Stimulated activated naive CD8-positive, alpha-beta T cell treated with anti-CD3 and anti-CD28 coated beads, Interleukin-15, Interleukin-2, amounts not matched to agents 100 U/mL and 50 U/mL, for 24 hours (primary cell): ENCODE data around the gene AKAP17A.
A peak's percentile ranks its signal among the peaks of the same experiment; 100 is the strongest.
"Not testable (repeated sequence)": the region's sequence is repeated elsewhere in the genome, so short reads cannot be mapped to it uniquely, and the experiment has no call there.

ENCODE experiments used
- ATAC-seq: fragments of 150-1000 bp; cut with Tn5 transposase; one replicate; pipeline ENCODE4 v1.10.0; 2021
- DNase-seq: peaks from one replicate; pipeline ENCODE4 v3.0.0; 2021

AKAP17A gene

GRCh38 chrX:1591102-1591862 lies at the start of gene AKAP17A:
Gene AKAP17A, plus strand, starts transcription at chrX:1591604. Its CDS starts 1,859 bp downstream, at chrX:1593463.
- peak; percentile 99 for DNase-seq
- ATAC-seq, result peak; percentile 88

- DNase-seq (no peak), ATAC-seq (no peak)
These were observed 48.2 kb upstream of the AKAP17A start for GRCh38 chrX:1542994-1543725.

- ATAC-seq, result no peak
- DNase-seq, result peak; percentile 1
These were observed 45.5 kb upstream of the AKAP17A start for GRCh38 chrX:1545776-1546408.

GRCh38 chrX:1546691-1547251 lies 44.6 kb upstream of the AKAP17A start:
- ATAC-seq, result no peak
- DNase-seq, result peak; percentile 4

- ATAC-seq (no peak), DNase-seq (no peak)
These were observed 39.4 kb upstream of the AKAP17A start for GRCh38 chrX:1551959-1552546.

GRCh38 chrX:1554469-1555210 lies 36.8 kb upstream of the AKAP17A start:
- ATAC-seq (peak; percentile 51), DNase-seq (peak; percentile 15)

- ATAC-seq, result no peak
These were observed 36.0 kb upstream of the AKAP17A start for GRCh38 chrX:1555370-1555769.

GRCh38 chrX:1557442-1557841 lies 34.0 kb upstream of the AKAP17A start:
- ATAC-seq, result not testable (repeated sequence)
- DNase-seq, result peak; percentile 1

More at GRCh38 chrX:1555370-1555769, 36.0 kb upstream of the AKAP17A start:
- DNase-seq, result peak; percentile 1

GRCh38 chrX:1558761-1559468 lies 32.5 kb upstream of the AKAP17A start:
- ATAC-seq (no peak), DNase-seq (no peak)

GRCh38 chrX:1561164-1561563 lies 30.2 kb upstream of the AKAP17A start:
- no peak for DNase-seq
- ATAC-seq, result no peak

GRCh38 chrX:1564077-1564476 lies 27.3 kb upstream of the AKAP17A start:
- not testable (repeated sequence) for DNase-seq, ATAC-seq

GRCh38 chrX:1564750-1565683 lies 26.4 kb upstream of the AKAP17A start:
- DNase-seq (peak; percentile 2), ATAC-seq (no peak)

GRCh38 chrX:1574181-1574580 lies 17.2 kb upstream of the AKAP17A start:
- peak; percentile 1 for DNase-seq
- not testable (repeated sequence) for ATAC-seq

GRCh38 chrX:1576201-1576992 lies 15.0 kb upstream of the AKAP17A start:
- DNase-seq (peak; percentile 6), ATAC-seq (no peak)

- ATAC-seq (no peak), DNase-seq (no peak)
These were observed 13.6 kb upstream of the AKAP17A start for GRCh38 chrX:1577845-1578244.

- peak; percentile 4 for DNase-seq
- no peak for ATAC-seq
These were observed 12.8 kb upstream of the AKAP17A start for GRCh38 chrX:1578511-1579173.

GRCh38 chrX:1581132-1581531 lies 10.3 kb upstream of the AKAP17A start:
- DNase-seq (peak; percentile 87), ATAC-seq (peak; percentile 81)
